K562 (cell line): ENCODE measurements around the gene NINL. TPM values are rescaled to one million over a fixed set of nuclear protein-coding genes. Genes with fewer than 3 reads are reported as not detected.
A peak's percentile ranks its signal among the peaks of the same experiment; 100 is the strongest.

Experiments used
- CBFA2T2 ChIP-seq: fragments of 450-650 bp; conservative IDR thresholded peaks from 2 replicates; pipeline ENCODE4 v1.6.1; 2017; ENCODE audit warnings: mild to moderate bottlenecking
- CBX1 ChIP-seq: sonication (generic); IDR thresholded peaks from 2 replicates; pipeline ENCODE4 v1.6.1; 2016; ENCODE audit warnings: antibody characterized with exemption, low read depth, mild to moderate bottlenecking
- CREB3L1 ChIP-seq: fragments of 450-650 bp; IDR thresholded peaks from 2 replicates; pipeline ENCODE4 v1.6.1; 2014; ENCODE audit warnings: low read depth, mild to moderate bottlenecking, moderate library complexity, borderline replicate concordance
- E2F6 ChIP-seq, 2 experiments: IDR thresholded peaks; 2 replicates each; pipeline ENCODE4 v1.6.1; 2011; ENCODE audit warnings: borderline replicate concordance in 1 of 2, control low read depth in 1 of 2, low read depth in 1 of 2, low read length in 1 of 2, mild to moderate bottlenecking in 1 of 2, mixed read lengths in 1 of 2, moderate library complexity in 1 of 2; ENCODE audit not compliant: insufficient read depth in 1 of 2, insufficient read length in 1 of 2, poor library complexity in 1 of 2, severe bottlenecking in 1 of 2; ENCODE audit errors: extremely low read depth in 1 of 2
- ELK3 ChIP-seq: fragments of 450-650 bp; formaldehyde crosslinking; IDR thresholded peaks from 2 replicates; pipeline ENCODE4 v1.4.0; 2020; ENCODE audit warnings: mild to moderate bottlenecking
- FOS ChIP-seq: IDR thresholded peaks from 3 replicates; pipeline ENCODE4 v1.6.1; 2011; ENCODE audit not compliant: insufficient read length; ENCODE audit errors: extremely low read depth
- HMG20B ChIP-seq: fragments of 250-450 bp; sonication (Bioruptor Pico); IDR thresholded peaks from 2 replicates; pipeline ENCODE4 v1.5.0; 2021; ENCODE audit warnings: mild to moderate bottlenecking
- KLF16 ChIP-seq: IDR thresholded peaks from 2 replicates; pipeline ENCODE4 v1.6.1; 2016; ENCODE audit warnings: antibody characterized with exemption
- NFXL1 ChIP-seq: fragments of 450-650 bp; formaldehyde crosslinking; IDR thresholded peaks from 2 replicates; pipeline ENCODE4 v1.4.0; 2021; ENCODE audit warnings: mild to moderate bottlenecking
- SMAD2 ChIP-seq: fragments of 150-350 bp; IDR thresholded peaks from 2 replicates; pipeline ENCODE4 v1.6.1; 2014; ENCODE audit warnings: low read depth, mild to moderate bottlenecking, low read length
- SMC3 ChIP-seq: conservative IDR thresholded peaks from 2 replicates; pipeline ENCODE4 v1.6.1; 2011; ENCODE audit warnings: low read depth, low read length, improper control_type of control experiment; ENCODE audit not compliant: insufficient read depth
- SNIP1 ChIP-seq: fragments of 450-650 bp; IDR thresholded peaks from 2 replicates; pipeline ENCODE4 v1.7.1; 2017; ENCODE audit warnings: low read depth, mild to moderate bottlenecking
- STAT5A ChIP-seq: IDR thresholded peaks from 2 replicates; pipeline ENCODE4 v1.6.1; 2012; ENCODE audit warnings: low read length, inconsistent platforms, borderline replicate concordance
- SUPT5H ChIP-seq: fragments of 450-650 bp; IDR thresholded peaks from 2 replicates; pipeline ENCODE4 v1.6.1; 2016
- ZBED1 ChIP-seq: IDR thresholded peaks from 2 replicates; pipeline ENCODE4 v1.6.1; 2014
- ZBTB9 ChIP-seq: fragments of 450-650 bp; formaldehyde crosslinking; IDR thresholded peaks from 2 replicates; pipeline ENCODE4 v1.4.0; 2020; ENCODE audit warnings: mild to moderate bottlenecking, moderate library complexity
- ZFPM2 ChIP-seq: fragments of 250-450 bp; sonication (Bioruptor Pico); IDR thresholded peaks from 2 replicates; pipeline ENCODE4 v1.5.1; 2022; ENCODE audit warnings: mild to moderate bottlenecking
- ZNF212 ChIP-seq: fragments of 450-650 bp; formaldehyde crosslinking; IDR thresholded peaks from 2 replicates; pipeline ENCODE4 v1.4.0; 2020; ENCODE audit warnings: mild to moderate bottlenecking
- ZNF24 ChIP-seq: fragments of 450-650 bp; IDR thresholded peaks from 2 replicates; pipeline ENCODE4 v1.6.1; 2016
- ZNF253 ChIP-seq: fragments of 250-450 bp; sonication (Bioruptor Pico); conservative IDR thresholded peaks from 2 replicates; pipeline ENCODE4 v1.6.1; 2021; ENCODE audit warnings: mild to moderate bottlenecking
- ZNF668 ChIP-seq: fragments of 250-450 bp; sonication (Bioruptor Pico); IDR thresholded peaks from 2 replicates; pipeline ENCODE4 v1.8.0; 2022; ENCODE audit warnings: mild to moderate bottlenecking, inconsistent platforms
- ZNF740 ChIP-seq, 3 experiments: fragments of 200-800 bp in 1 of 3; sonication (Bioruptor generic) in 1 of 3; sonication (generic) in 1 of 3; formaldehyde crosslinking in 1 of 3; IDR thresholded peaks; 2 replicates each; pipeline versions ENCODE4 v1.6.1 to v1.8.0; 2016 to 2022; ENCODE audit warnings: mild to moderate bottlenecking in 2 of 3, missing compliant biosample characterization in 2 of 3, missing genetic modification characterization in 2 of 3, missing genetic modification reagents in 1 of 3
- ZNF766 ChIP-seq: fragments of 200-800 bp; sonication (Bioruptor generic); conservative IDR thresholded peaks from 2 replicates; pipeline ENCODE4 v1.6.1; 2016; ENCODE audit warnings: missing genetic modification characterization, missing compliant biosample characterization
- ZNF79 ChIP-seq: fragments of 250-450 bp; sonication (Bioruptor Pico); IDR thresholded peaks from 2 replicates; pipeline ENCODE4 v1.4.0; 2020; ENCODE audit warnings: low read depth, mild to moderate bottlenecking, moderate library complexity
- polyA plus RNA-seq, 8 experiments: library from polyadenylated mRNA; depleted of rRNA in 4 of 8; stranded (reverse) in 5 of 8; unstranded in 3 of 8; fragments of >200 nt; fragmentation: Nextera tagmentation in 2 of 8; fragmentation: Illumina TruSeq in 1 of 8; extraction: Ambion mirVana in 2 of 8; extraction: Trizol in 1 of 8; gene quantifications; 2 replicates each; pipeline versions ENCODE4 v1.2.1 to v1.2.3, GENCODE V29; 2011 to 2014; ENCODE audit warnings: inconsistent platforms in 1 of 8, missing spikeins in 1 of 8
- total RNA-seq, 7 experiments: library from RNA; depleted of rRNA in 6 of 7; stranded (reverse); fragments of >200 nt in 6 of 7; fragmentation: Illumina TruSeq in 2 of 7; extraction: Trizol in 2 of 7; gene quantifications; 2 replicates each; pipeline versions ENCODE4 v1.2.1 to v1.2.3, GENCODE V29; 2011 to 2021; ENCODE audit warnings: low replicate concordance in 1 of 7

Gene NINL
- total and polyA plus RNA-seq, 9 of the 15 experiments (the other 6 are each of a cell fraction or from before 2014, with no cell fraction given), result 0.03 to 0.22 (median 0.05) TPM; not detected in 5

- TF ChIP-seq SMC3 (no peak), NFXL1 (CRISPR knock-in tag) (no peak), ZNF668 (CRISPR knock-in tag) (no peak), ZNF740 (CRISPR knock-in tag; IDR thresholded peaks at IDR 0.05) (no peak), ZNF740 (tag; IDR thresholded peaks at IDR 0.05) (no peak), ZNF253 (CRISPR knock-in tag) (no peak), ZBED1 (no peak), KLF16 (no peak), E2F6 (IDR thresholded peaks at IDR 0.05; ENCODE audit: borderline replicate concordance in 1 of 2, extremely low read depth in 1 of 2, insufficient read depth in 1 of 2, insufficient read length in 1 of 2, low read depth in 1 of 2, low read length in 1 of 2, poor library complexity in 1 of 2, severe bottlenecking in 1 of 2) (peak; percentile 81 to 91), SNIP1 (no peak), ZNF212 (CRISPR knock-in tag) (no peak), ZNF24 (no peak), SUPT5H (peak; percentile 89), CBX1 (no peak; the same call in 1 of the 2 replicates), CREB3L1 (peak; percentile 76), CBFA2T2 (no peak), ELK3 (CRISPR knock-in tag) (no peak), FOS (no peak), ZNF766 (CRISPR knock-in tag) (no peak; the same call in 1 of the 2 replicates), ZNF79 (no peak), STAT5A (no peak), ZFPM2 (CRISPR knock-in tag) (no peak), SMAD2 (no peak), ZBTB9 (CRISPR knock-in tag) (no peak), HMG20B (CRISPR knock-in tag) (no peak)
Measured at GRCh38 chr20:25623736-25624499, 38.6 kb upstream of the NINL start, which contains the start of gene NANP (continued).
